GM19372 (cell line): Measurements from ENCODE around the gene WWC2.

Experiments
- ATAC-seq: cut with Tn5 transposase; IDR thresholded peaks from one replicate; pipeline ENCODE4 v1.9.1; 2021; ENCODE audit warnings: mild to moderate bottlenecking, low read depth, moderate library complexity; ENCODE audit not compliant: unreplicated experiment

WWC2 gene

GRCh38 chr4:183285886-183286285, 186.8 kb downstream of the WWC2 start:
- no peak for ATAC-seq

DNA sequence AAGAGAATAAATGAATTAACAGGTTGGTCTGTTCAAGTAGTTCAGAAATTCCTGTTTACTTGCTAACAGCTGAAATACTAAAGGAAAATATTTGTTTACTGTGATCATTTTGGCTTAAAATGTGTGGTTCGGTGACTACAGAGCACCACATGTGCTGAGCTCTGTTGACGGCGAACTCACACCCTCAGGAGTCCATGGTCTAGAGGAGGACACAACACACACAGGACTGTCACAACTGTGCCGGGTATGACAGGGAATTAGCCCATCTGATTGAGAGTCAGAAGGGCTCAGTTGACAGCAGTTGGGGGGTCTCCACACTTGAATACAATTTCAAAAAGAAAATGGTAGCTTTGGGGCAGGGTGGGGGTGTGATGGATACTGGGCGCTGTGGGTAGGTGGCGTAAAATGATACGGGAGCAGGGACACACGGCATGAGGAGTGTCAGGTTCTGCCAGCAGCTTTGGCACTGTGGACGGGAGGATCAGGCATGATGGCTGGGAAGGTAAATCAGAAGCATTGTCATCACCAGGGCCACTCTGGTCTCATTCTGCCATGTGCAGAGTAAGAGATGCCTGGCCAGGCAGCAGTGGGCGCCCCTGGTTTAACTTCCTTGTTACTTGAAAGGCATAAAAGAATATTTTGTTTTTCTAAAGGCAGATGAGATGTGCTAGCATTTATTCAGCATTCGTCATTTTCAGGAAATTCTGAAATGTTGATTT, 187.7 kb downstream of the WWC2 start:
- ATAC-seq, result peak; percentile 23

GRCh38 chr4:183287309-183287659, 188.2 kb downstream of the WWC2 start:
- peak; percentile 75 for ATAC-seq

GRCh38 chr4:183287677-183288076, 188.6 kb downstream of the WWC2 start:
- peak; percentile 64 for ATAC-seq

- ATAC-seq, result peak; percentile 35
Observed at GRCh38 chr4:183288955-183289354, 189.9 kb downstream of the WWC2 start.

GRCh38 chr4:183289688-183290087, 190.6 kb downstream of the WWC2 start:
- no peak for ATAC-seq

- no peak for ATAC-seq
Observed at GRCh38 chr4:183291070-183291469, 192.0 kb downstream of the WWC2 start.

DNA sequence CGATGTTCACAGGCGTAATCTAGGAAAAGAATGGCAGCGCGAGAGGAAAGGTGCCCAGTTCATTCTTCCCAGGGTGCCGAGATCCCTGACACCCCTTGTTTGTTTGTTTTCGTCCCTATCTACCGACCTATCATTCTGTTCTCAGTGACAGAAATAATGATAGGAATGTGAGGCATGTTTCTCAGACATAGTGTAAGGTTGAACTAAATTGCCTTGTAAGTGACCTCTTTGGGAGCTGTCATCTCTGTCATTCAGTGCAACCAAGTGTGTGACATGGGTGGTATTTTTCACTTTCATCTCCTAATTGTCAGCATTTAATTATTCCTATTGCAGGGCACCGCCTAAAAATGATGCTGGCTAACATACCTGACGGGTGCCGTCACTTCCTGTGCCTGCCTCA, 196.7 kb downstream of the WWC2 start:
- no peak for ATAC-seq

DNA sequence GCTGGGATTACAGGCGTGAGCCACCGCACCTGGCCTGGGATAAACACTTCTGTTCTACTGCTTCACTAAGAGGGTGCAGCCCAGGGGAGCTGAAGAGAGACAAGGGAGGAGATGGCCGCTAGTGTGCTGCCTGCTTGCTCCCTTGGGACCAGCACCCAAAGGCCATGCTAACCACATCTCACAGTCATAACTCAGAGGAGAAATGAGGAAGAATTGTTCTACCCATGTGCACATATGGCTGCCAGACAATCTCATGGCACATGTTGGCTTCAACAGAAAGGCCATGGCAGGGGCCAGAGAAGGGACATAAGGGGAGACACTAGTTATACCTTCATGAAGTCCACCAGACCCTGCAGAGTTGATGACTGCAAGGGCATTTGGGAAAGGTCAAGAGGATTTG, 198.6 kb downstream of the WWC2 start:
- peak; percentile 77 for ATAC-seq

DNA sequence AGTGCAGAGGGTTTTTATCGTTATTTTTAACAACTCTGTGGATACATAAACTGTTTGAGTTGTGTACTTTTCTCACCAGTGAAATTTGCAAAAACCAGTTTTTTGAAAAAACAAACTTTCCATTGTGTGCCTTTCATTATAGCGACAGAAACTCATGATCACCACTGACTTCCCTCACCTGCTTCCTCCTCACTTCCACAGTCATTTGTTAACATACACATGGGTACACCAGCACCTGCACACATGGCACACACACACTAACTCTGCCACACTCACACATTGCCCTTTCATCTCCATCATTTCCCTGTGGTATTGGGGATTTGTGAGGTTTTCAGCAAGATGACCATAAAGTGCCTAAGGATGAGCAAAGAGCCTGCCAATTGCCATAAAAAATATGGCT, 200.4 kb downstream of the WWC2 start:
- ATAC-seq, result no peak

- no peak for ATAC-seq
Observed at GRCh38 chr4:183300070-183300469, 201.0 kb downstream of the WWC2 start.

DNA sequence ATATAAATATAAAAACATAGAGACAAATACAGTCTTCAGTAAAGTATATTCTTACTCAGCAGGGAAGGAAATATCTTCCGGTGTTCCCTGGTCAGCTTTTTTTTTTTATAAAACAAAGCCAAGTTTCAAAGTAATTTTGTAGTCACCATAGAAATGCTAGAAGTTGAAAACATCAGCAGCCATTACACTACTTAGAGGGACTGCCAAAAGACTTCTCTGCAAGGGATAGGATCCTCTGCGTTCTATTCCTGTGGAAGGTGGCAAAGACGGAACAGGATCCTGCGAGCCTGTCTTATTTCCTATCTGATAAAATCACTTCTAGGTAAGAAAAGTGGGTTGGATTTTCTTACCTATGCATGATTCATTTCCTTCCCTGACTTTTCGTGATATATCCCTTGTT, 201.6 kb downstream of the WWC2 start:
- no peak for ATAC-seq

DNA sequence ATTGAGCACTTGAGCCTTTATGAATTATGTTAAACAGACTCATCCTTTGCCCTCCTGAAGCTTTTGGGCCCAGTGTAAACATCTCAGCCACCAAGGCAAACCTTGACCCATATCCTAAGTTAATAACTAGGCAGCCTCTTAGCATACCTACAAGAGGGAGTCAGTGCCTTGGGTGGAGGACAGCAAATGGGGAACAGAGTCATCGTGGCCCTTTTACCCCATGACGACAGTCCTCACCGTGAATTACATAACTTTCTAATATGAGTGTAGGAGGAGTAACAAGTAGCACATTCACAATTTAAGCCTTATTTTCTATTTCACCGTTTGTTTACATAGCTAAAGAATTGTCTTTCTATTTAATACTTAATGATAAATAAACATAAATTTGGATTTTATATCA, 204.2 kb downstream of the WWC2 start:
- no peak for ATAC-seq

- ATAC-seq, result peak; percentile 94
Observed at GRCh38 chr4:183304067-183304466, 205.0 kb downstream of the WWC2 start.

- ATAC-seq, result no peak
Observed at GRCh38 chr4:183304538-183304937, 205.5 kb downstream of the WWC2 start.

- ATAC-seq, result no peak
Observed at GRCh38 chr4:183306811-183307210, 207.8 kb downstream of the WWC2 start.

- no peak for ATAC-seq
Observed at GRCh38 chr4:183312841-183313240, 213.8 kb downstream of the WWC2 start.

DNA sequence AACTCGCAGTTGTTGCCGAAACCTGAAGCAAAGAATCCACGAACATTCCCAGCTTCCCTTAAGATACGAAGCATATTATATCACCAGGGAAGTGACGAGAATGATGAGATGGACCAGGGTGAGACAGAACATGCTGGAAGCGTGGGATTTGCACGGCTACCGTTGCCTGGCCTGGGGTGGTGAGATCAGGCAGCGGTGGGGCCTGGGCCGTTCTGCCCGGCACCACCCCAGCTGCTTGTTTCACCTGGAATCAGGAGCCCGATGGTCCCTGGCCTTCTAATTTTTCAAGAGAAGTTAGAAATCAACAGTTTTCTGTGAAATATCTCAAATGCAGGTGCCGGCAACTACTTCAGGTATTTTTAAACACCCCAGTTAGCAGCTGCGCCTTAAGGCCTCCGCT, 215.3 kb downstream of the WWC2 start:
- ATAC-seq, result no peak

DNA sequence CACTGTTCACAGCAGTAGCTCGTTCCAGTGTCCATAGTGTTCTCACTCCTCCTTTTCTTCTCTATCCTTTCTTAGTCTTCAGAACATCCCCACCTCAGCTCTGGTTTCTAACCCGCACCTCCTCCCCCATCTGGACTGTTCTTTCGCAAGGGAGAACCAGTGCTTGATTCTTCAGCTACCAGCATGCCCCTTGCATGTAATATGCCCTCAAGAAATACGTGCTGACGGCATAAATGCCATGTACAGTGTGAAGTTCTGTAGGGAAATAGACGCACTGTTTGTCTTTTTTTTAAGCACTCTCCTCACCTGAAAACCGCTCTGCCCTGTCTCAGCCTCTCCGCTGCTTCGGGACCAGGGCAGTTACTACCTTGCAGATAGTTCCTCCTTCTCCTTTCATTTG, 215.7 kb downstream of the WWC2 start:
- ATAC-seq, result no peak

DNA sequence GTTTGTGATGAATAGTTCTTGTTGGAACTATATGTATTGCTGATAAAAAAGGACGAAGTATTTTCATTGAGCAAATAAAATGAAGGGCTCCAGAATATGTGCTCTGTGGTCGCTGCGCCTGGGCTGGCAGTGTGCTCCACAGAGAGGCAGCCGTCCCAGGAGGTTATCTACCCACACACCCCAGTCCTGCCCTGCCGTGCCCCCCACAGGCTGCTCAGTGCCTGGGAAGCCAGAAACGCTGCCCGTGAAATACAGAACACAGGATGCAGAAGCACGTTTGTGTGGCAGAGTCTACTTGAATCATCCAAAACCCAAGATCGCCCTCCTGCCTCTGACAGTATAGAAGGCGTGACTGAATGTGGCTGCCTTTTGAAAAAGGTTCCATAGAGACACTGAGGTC, 219.6 kb downstream of the WWC2 start:
- no peak for ATAC-seq

GRCh38 chr4:183320211-183321059, 221.4 kb downstream of the WWC2 start, which contains the start of gene CLDN22:
Gene CLDN22, minus strand, starts transcription at chr4:183320276. Its CDS starts 58 bp downstream, at chr4:183320218.
- no peak for ATAC-seq

DNA sequence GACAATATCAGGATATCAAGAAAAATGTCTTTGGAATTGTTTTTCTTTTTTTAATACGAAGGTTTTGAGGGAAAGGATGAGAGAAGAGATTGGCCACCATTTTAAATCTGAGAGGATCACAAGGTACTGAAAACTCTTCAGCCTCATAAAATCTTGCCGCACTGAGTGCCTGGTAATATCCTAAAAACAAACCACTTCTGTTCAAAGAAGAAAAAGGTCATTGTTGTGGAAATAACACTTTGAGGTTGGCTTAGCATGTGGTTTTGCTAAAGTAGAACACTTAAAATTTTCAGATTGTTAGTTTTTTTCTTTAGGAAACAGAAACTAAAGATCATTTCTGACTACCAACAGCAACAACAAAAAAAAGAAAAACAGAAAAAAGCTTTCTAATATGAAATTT, 222.0 kb downstream of the WWC2 start:
- ATAC-seq, result no peak
